ENCODE data around the gene DISC1.

The DISC1 gene

DNA sequence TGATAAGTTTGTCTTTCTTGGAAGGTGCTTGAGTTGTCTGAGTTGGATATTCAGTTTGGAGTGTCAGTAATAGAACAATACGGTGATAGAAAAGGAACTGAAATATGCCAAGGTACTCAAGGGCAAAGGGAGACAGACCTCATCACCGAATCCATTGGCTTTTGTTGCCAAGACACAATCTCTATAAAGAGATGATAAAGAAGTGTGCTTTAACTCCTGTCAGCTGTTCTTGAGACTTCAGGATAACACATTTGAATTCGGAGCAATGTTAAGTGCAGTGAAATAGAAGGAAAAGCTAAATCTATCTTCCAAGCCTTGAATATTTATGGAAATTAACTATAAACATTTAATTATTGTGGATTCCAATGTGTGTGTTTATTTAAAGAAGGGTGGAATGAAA lies 194.7 kb downstream of the DISC1 start:
- ATAC-seq = no peak
- TF ChIP-seq ISL1 (CRISPR knock-in tag; IDR thresholded peaks at IDR 0.05) (no peak), TCF4 (CRISPR knock-in tag; IDR thresholded peaks at IDR 0.05; ENCODE audit: borderline replicate concordance) (no peak), BACH2 (CRISPR knock-in tag; IDR thresholded peaks at IDR 0.05; ENCODE audit: borderline replicate concordance) (no peak), TOX (CRISPR knock-in tag; IDR thresholded peaks at IDR 0.05; ENCODE audit: borderline replicate concordance) (no peak), ZNF565 (CRISPR knock-in tag; conservative IDR thresholded peaks at IDR 0.05; ENCODE audit: low read depth) (no peak), ZFP30 (CRISPR knock-in tag; IDR thresholded peaks at IDR 0.05) (no peak), ARNTL (CRISPR knock-in tag; IDR thresholded peaks at IDR 0.05; ENCODE audit: borderline replicate concordance, low read depth) (no peak), ZNF8 (CRISPR knock-in tag; IDR thresholded peaks at IDR 0.05) (no peak), RARB (CRISPR knock-in tag; IDR thresholded peaks at IDR 0.05) (no peak), CSDC2 (CRISPR knock-in tag; IDR thresholded peaks at IDR 0.05) (no peak), ZC3H10 (CRISPR knock-in tag; IDR thresholded peaks at IDR 0.05) (no peak), ZNF70 (CRISPR knock-in tag; IDR thresholded peaks at IDR 0.05) (no peak), GLIS3 (CRISPR knock-in tag; IDR thresholded peaks at IDR 0.05) (no peak), PPARA (CRISPR knock-in tag; IDR thresholded peaks at IDR 0.05; ENCODE audit: borderline replicate concordance) (no peak)
- TF ChIP-seq, protein P1, sequence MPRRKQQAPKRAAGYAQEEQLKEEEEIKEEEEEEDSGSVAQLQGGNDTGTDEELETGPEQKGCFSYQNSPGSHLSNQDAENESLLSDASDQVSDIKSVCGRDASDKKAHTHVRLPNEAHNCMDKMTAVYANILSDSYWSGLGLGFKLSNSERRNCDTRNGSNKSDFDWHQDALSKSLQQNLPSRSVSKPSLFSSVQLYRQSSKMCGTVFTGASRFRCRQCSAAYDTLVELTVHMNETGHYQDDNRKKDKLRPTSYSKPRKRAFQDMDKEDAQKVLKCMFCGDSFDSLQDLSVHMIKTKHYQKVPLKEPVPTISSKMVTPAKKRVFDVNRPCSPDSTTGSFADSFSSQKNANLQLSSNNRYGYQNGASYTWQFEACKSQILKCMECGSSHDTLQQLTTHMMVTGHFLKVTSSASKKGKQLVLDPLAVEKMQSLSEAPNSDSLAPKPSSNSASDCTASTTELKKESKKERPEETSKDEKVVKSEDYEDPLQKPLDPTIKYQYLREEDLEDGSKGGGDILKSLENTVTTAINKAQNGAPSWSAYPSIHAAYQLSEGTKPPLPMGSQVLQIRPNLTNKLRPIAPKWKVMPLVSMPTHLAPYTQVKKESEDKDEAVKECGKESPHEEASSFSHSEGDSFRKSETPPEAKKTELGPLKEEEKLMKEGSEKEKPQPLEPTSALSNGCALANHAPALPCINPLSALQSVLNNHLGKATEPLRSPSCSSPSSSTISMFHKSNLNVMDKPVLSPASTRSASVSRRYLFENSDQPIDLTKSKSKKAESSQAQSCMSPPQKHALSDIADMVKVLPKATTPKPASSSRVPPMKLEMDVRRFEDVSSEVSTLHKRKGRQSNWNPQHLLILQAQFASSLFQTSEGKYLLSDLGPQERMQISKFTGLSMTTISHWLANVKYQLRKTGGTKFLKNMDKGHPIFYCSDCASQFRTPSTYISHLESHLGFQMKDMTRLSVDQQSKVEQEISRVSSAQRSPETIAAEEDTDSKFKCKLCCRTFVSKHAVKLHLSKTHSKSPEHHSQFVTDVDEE (CRISPR knock-in tag; IDR thresholded peaks at IDR 0.05) = no peak
- TF ChIP-seq, protein P2, sequence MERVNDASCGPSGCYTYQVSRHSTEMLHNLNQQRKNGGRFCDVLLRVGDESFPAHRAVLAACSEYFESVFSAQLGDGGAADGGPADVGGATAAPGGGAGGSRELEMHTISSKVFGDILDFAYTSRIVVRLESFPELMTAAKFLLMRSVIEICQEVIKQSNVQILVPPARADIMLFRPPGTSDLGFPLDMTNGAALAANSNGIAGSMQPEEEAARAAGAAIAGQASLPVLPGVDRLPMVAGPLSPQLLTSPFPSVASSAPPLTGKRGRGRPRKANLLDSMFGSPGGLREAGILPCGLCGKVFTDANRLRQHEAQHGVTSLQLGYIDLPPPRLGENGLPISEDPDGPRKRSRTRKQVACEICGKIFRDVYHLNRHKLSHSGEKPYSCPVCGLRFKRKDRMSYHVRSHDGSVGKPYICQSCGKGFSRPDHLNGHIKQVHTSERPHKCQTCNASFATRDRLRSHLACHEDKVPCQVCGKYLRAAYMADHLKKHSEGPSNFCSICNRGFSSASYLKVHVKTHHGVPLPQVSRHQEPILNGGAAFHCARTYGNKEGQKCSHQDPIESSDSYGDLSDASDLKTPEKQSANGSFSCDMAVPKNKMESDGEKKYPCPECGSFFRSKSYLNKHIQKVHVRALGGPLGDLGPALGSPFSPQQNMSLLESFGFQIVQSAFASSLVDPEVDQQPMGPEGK (CRISPR knock-in tag; IDR thresholded peaks at IDR 0.05; ENCODE audit: borderline replicate concordance) = no peak
- TF ChIP-seq, protein P3, sequence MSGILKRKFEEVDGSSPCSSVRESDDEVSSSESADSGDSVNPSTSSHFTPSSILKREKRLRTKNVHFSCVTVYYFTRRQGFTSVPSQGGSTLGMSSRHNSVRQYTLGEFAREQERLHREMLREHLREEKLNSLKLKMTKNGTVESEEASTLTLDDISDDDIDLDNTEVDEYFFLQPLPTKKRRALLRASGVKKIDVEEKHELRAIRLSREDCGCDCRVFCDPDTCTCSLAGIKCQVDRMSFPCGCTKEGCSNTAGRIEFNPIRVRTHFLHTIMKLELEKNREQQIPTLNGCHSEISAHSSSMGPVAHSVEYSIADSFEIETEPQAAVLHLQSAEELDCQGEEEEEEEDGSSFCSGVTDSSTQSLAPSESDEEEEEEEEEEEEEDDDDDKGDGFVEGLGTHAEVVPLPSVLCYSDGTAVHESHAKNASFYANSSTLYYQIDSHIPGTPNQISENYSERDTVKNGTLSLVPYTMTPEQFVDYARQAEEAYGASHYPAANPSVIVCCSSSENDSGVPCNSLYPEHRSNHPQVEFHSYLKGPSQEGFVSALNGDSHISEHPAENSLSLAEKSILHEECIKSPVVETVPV (CRISPR knock-in tag; IDR thresholded peaks at IDR 0.05) = no peak
- TF ChIP-seq, protein P4, sequence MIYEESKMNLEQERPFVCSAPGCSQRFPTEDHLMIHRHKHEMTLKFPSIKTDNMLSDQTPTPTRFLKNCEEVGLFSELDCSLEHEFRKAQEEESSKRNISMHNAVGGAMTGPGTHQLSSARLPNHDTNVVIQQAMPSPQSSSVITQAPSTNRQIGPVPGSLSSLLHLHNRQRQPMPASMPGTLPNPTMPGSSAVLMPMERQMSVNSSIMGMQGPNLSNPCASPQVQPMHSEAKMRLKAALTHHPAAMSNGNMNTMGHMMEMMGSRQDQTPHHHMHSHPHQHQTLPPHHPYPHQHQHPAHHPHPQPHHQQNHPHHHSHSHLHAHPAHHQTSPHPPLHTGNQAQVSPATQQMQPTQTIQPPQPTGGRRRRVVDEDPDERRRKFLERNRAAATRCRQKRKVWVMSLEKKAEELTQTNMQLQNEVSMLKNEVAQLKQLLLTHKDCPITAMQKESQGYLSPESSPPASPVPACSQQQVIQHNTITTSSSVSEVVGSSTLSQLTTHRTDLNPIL (CRISPR knock-in tag; IDR thresholded peaks at IDR 0.05; ENCODE audit: low read depth) = no peak

DNA sequence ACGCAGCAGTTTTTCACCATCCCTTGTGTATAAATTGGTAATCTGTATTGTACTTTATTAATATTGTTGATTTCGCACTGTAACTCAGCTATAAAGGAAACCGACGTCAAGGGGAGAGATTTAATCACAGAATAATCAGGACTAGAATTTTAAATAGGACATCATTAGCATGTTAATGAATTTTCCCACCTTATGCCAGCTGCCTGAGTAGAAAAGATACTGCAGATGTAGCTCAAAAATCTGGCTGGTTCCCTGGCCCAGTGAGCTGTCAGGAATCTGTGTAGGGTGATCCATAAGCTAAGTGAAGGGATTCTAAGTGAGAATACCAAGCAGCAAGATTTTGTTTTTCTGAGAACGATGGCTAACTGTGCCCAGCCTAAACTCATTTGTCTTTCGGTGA lies 195.5 kb downstream of the DISC1 start:
- ATAC-seq = no peak
- TF ChIP-seq PPARA (CRISPR knock-in tag; IDR thresholded peaks at IDR 0.05; ENCODE audit: borderline replicate concordance) (no peak), GLIS3 (CRISPR knock-in tag; IDR thresholded peaks at IDR 0.05) (no peak), ZFP30 (CRISPR knock-in tag; IDR thresholded peaks at IDR 0.05) (no peak), BACH2 (CRISPR knock-in tag; IDR thresholded peaks at IDR 0.05; ENCODE audit: borderline replicate concordance) (no peak), ZNF70 (CRISPR knock-in tag; IDR thresholded peaks at IDR 0.05) (no peak), ESRRG (CRISPR knock-in tag; IDR thresholded peaks at IDR 0.05) (no peak), ARNTL (CRISPR knock-in tag; IDR thresholded peaks at IDR 0.05; ENCODE audit: borderline replicate concordance, low read depth) (no peak), ZFP3 (CRISPR knock-in tag; IDR thresholded peaks at IDR 0.05) (no peak), ZNF8 (CRISPR knock-in tag; IDR thresholded peaks at IDR 0.05) (no peak), ISL1 (CRISPR knock-in tag; IDR thresholded peaks at IDR 0.05) (no peak), SNAI2 (CRISPR knock-in tag; IDR thresholded peaks at IDR 0.05) (no peak), TCF4 (CRISPR knock-in tag; IDR thresholded peaks at IDR 0.05; ENCODE audit: borderline replicate concordance) (no peak), TOX (CRISPR knock-in tag; IDR thresholded peaks at IDR 0.05; ENCODE audit: borderline replicate concordance) (no peak), ZC3H10 (CRISPR knock-in tag; IDR thresholded peaks at IDR 0.05) (no peak), ZNF565 (CRISPR knock-in tag; conservative IDR thresholded peaks at IDR 0.05; ENCODE audit: low read depth) (no peak)
- TF ChIP-seq, protein P3 (CRISPR knock-in tag; IDR thresholded peaks at IDR 0.05) = no peak
- TF ChIP-seq, protein P5, sequence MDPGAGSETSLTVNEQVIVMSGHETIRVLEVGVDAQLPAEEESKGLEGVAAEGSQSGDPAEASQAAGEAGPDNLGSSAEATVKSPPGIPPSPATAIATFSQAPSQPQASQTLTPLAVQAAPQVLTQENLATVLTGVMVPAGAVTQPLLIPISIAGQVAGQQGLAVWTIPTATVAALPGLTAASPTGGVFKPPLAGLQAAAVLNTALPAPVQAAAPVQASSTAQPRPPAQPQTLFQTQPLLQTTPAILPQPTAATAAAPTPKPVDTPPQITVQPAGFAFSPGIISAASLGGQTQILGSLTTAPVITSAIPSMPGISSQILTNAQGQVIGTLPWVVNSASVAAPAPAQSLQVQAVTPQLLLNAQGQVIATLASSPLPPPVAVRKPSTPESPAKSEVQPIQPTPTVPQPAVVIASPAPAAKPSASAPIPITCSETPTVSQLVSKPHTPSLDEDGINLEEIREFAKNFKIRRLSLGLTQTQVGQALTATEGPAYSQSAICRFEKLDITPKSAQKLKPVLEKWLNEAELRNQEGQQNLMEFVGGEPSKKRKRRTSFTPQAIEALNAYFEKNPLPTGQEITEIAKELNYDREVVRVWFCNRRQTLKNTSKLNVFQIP (CRISPR knock-in tag; IDR thresholded peaks at IDR 0.05; ENCODE audit: borderline replicate concordance, low read depth) = no peak
- TF ChIP-seq, protein P4 (CRISPR knock-in tag; IDR thresholded peaks at IDR 0.05; ENCODE audit: low read depth) = no peak
